ENCODE results near the gene EDEM2. TPM values are rescaled to one million over a fixed set of nuclear protein-coding genes. Genes with fewer than 3 reads are reported as not detected.

The EDEM2 gene
- polyA plus RNA-seq, 1 donor from 2014 or later: 13.3 TPM

GRCh38 chr20:35135867-35136586, 11.1 kb downstream of the EDEM2 start:
- no peak overlapping the region for H3K4me2 ChIP-seq (ENCODE audit: low read length)
- H3K9ac ChIP-seq (ENCODE audit: low read length): no peak overlapping the region
- no peak for TF ChIP-seq REST (IDR thresholded peaks at IDR 0.05; ENCODE audit: borderline replicate concordance)
- TF ChIP-seq POLR2AphosphoS5 (IDR thresholded peaks at IDR 0.05): no peak
- no peak for TF ChIP-seq MXI1 (conservative IDR thresholded peaks at IDR 0.05; ENCODE audit: poor library complexity, severe bottlenecking)
- TF ChIP-seq SMC3 (conservative IDR thresholded peaks at IDR 0.05; ENCODE audit: poor library complexity): no peak
- TF ChIP-seq RAD21 (conservative IDR thresholded peaks at IDR 0.05): no peak
- TF ChIP-seq EP300 (conservative IDR thresholded peaks at IDR 0.05; ENCODE audit: poor library complexity, severe bottlenecking): no peak
- TF ChIP-seq, protein P1, sequence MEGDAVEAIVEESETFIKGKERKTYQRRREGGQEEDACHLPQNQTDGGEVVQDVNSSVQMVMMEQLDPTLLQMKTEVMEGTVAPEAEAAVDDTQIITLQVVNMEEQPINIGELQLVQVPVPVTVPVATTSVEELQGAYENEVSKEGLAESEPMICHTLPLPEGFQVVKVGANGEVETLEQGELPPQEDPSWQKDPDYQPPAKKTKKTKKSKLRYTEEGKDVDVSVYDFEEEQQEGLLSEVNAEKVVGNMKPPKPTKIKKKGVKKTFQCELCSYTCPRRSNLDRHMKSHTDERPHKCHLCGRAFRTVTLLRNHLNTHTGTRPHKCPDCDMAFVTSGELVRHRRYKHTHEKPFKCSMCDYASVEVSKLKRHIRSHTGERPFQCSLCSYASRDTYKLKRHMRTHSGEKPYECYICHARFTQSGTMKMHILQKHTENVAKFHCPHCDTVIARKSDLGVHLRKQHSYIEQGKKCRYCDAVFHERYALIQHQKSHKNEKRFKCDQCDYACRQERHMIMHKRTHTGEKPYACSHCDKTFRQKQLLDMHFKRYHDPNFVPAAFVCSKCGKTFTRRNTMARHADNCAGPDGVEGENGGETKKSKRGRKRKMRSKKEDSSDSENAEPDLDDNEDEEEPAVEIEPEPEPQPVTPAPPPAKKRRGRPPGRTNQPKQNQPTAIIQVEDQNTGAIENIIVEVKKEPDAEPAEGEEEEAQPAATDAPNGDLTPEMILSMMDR (IDR thresholded peaks at IDR 0.05; ENCODE audit: poor library complexity, severe bottlenecking): no peak
- no peak overlapping the region for H3K27ac ChIP-seq (ENCODE audit: low read length)
- no peaks in the 10 kb centered on the region for H4K20me1 ChIP-seq (ENCODE audit: insufficient read depth)
- no peaks in the 10 kb centered on the region for H3K9me3 ChIP-seq (ENCODE audit: low read length)
- H3K9me2 ChIP-seq (ENCODE audit: insufficient read depth, low read length): no peaks in the 10 kb centered on the region
- no peaks in the 10 kb centered on the region for H3K36me3 ChIP-seq (ENCODE audit: insufficient read depth, low read length)
- no peak overlapping the region for H2AFZ ChIP-seq (ENCODE audit: low read depth, low read length)
- H3F3A ChIP-seq (ENCODE audit: insufficient read depth, low read length, poor library complexity, severe bottlenecking): no peaks in the 10 kb centered on the region
- H3K79me2 ChIP-seq (replicated peaks; ENCODE audit: insufficient read depth, low read length): no peaks in the 10 kb centered on the region
- no peak overlapping the region for H3K4me3 ChIP-seq (ENCODE audit: low read length)
- H3K27me3 ChIP-seq (ENCODE audit: insufficient read depth, low read depth, low read length): no peaks in the 10 kb centered on the region

GRCh38 chr20:35134880-35135279, 12.3 kb downstream of the EDEM2 start:
- H2AFZ ChIP-seq (ENCODE audit: low read depth, low read length): no peak overlapping the region
- no peaks in the 10 kb centered on the region for H3K9me3 ChIP-seq (ENCODE audit: low read length)
- no peaks in the 10 kb centered on the region for H3K9me2 ChIP-seq (ENCODE audit: insufficient read depth, low read length)
- no peak overlapping the region for H3K4me3 ChIP-seq (ENCODE audit: low read length)
- H3K9ac ChIP-seq (ENCODE audit: low read length): no peak overlapping the region
- no peak overlapping the region for H3K4me2 ChIP-seq (ENCODE audit: low read length)
- H4K20me1 ChIP-seq (ENCODE audit: insufficient read depth): no peaks in the 10 kb centered on the region
- no peaks in the 10 kb centered on the region for H3K27me3 ChIP-seq (ENCODE audit: insufficient read depth, low read depth, low read length)
- no peaks in the 10 kb centered on the region for H3K36me3 ChIP-seq (ENCODE audit: insufficient read depth, low read length)
- no peaks in the 10 kb centered on the region for H3F3A ChIP-seq (ENCODE audit: insufficient read depth, low read length, poor library complexity, severe bottlenecking)
- no peaks in the 10 kb centered on the region for H3K79me2 ChIP-seq (replicated peaks; ENCODE audit: insufficient read depth, low read length)
- H3K27ac ChIP-seq (ENCODE audit: low read length): no peak overlapping the region
- TF ChIP-seq MXI1 (conservative IDR thresholded peaks at IDR 0.05; ENCODE audit: poor library complexity, severe bottlenecking): no peak
- TF ChIP-seq RAD21 (conservative IDR thresholded peaks at IDR 0.05): no peak
- no peak for TF ChIP-seq SMC3 (conservative IDR thresholded peaks at IDR 0.05; ENCODE audit: poor library complexity)
- TF ChIP-seq, protein P1 (IDR thresholded peaks at IDR 0.05; ENCODE audit: poor library complexity, severe bottlenecking): no peak
- TF ChIP-seq TAF1 (IDR thresholded peaks at IDR 0.05; ENCODE audit: low read depth): no peak
- TF ChIP-seq POLR2AphosphoS5 (IDR thresholded peaks at IDR 0.05): no peak
- TF ChIP-seq EZH2 (IDR thresholded peaks at IDR 0.05; ENCODE audit: borderline replicate concordance, insufficient read depth, low read length, poor library complexity, severe bottlenecking): no peak
- no peak for TF ChIP-seq EP300 (conservative IDR thresholded peaks at IDR 0.05; ENCODE audit: poor library complexity, severe bottlenecking)
- TF ChIP-seq REST (IDR thresholded peaks at IDR 0.05; ENCODE audit: borderline replicate concordance): no peak

Data from neural cell (in vitro differentiated cells).